AG09309 (cell line): ENCODE results near the gene RAPGEF4.

Experiments
- DNase-seq: peaks from one replicate; pipeline ENCODE4 v3.0.0-alpha.2; 2010; ENCODE audit warnings: low read depth
- H3K4me3 ChIP-seq: 2 replicates; pipeline ENCODE4 v1.5.1; 2011; ENCODE audit warnings: mild to moderate bottlenecking, low read depth, low read length, moderate library complexity; ENCODE audit not compliant: control insufficient read depth
- TF ChIP-seq, protein P1 (sequence below): IDR thresholded peaks from 2 replicates; pipeline ENCODE4 v1.5.1; 2011; ENCODE audit warnings: mild to moderate bottlenecking, low read depth, low read length, inconsistent platforms; ENCODE audit not compliant: insufficient read depth, control insufficient read depth; ENCODE audit errors: missing control alignments

Gene RAPGEF4

DNA sequence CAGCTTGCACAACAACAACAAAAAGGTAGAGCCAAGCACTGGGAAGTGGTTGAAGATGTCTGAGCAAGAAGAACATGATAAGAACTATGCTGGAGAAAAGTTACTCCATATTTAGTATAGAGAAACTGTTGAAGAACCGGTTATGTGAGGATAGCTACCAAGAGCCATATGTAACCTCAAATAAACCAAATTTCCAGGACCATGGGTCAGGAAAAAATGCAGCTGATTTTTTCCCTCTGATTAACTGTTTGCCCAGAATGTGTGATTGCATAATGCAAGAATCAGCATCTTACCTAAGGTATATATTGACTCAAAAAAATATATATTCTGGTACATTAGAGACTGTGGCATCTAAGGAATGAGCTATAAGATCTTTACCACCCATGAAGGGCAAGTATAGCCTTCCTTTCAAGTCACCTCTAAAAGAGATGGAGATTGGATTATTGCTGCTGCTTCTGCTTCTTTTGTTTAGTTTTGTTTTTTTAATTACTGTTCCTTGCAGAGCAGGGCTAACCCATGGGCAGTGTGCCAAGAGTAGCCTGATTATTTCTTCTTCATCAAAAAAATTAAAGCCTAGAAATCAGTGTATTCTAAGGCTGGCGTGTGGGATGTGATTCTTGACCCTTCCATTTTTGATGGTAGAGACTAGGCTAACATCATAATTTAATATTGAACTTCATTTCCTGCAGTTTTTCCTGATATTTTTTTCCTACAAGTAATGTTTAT, 263.1 kb downstream of the RAPGEF4 start:
- no peak for DNase-seq
- no peak overlapping the region for H3K4me3 ChIP-seq
- TF ChIP-seq, protein P1, sequence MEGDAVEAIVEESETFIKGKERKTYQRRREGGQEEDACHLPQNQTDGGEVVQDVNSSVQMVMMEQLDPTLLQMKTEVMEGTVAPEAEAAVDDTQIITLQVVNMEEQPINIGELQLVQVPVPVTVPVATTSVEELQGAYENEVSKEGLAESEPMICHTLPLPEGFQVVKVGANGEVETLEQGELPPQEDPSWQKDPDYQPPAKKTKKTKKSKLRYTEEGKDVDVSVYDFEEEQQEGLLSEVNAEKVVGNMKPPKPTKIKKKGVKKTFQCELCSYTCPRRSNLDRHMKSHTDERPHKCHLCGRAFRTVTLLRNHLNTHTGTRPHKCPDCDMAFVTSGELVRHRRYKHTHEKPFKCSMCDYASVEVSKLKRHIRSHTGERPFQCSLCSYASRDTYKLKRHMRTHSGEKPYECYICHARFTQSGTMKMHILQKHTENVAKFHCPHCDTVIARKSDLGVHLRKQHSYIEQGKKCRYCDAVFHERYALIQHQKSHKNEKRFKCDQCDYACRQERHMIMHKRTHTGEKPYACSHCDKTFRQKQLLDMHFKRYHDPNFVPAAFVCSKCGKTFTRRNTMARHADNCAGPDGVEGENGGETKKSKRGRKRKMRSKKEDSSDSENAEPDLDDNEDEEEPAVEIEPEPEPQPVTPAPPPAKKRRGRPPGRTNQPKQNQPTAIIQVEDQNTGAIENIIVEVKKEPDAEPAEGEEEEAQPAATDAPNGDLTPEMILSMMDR = no peak

DNA sequence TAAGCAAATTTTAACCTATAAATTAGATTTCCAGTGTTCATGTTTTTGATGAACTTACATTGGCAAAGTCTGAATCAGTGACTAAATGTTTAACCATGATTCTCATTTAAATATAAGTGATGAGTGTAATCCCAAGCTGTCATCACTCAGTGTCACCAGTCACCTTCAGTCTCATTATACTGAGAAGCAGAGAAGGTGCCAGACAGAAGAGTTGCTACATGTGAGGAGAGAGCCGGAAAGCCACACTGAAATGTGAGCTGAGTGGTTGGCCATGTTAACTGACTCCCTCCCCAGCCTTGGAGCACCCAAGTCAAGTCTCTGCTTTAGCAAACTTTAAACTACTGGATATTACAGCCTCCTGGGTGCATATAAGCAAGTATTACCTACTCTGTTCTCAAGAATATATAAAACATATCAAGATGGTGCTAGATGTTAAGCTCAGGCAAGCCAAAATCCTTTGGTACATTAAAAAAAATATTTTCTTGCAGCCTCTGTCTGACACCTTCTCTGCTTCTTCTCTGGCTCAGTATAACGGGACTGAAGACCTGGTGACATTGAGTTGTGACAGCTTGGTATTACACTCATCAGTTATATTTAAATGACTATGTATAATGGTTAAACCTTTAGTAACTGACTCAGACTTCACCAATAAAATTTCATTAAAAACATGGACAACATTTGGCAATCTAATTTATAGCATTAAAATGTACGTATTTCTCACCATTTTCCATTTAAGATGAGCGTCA, 264.2 kb downstream of the RAPGEF4 start:
- H3K4me3 ChIP-seq = no peak overlapping the region
- DNase-seq = no peak
- TF ChIP-seq, protein P1 = no peak

DNA sequence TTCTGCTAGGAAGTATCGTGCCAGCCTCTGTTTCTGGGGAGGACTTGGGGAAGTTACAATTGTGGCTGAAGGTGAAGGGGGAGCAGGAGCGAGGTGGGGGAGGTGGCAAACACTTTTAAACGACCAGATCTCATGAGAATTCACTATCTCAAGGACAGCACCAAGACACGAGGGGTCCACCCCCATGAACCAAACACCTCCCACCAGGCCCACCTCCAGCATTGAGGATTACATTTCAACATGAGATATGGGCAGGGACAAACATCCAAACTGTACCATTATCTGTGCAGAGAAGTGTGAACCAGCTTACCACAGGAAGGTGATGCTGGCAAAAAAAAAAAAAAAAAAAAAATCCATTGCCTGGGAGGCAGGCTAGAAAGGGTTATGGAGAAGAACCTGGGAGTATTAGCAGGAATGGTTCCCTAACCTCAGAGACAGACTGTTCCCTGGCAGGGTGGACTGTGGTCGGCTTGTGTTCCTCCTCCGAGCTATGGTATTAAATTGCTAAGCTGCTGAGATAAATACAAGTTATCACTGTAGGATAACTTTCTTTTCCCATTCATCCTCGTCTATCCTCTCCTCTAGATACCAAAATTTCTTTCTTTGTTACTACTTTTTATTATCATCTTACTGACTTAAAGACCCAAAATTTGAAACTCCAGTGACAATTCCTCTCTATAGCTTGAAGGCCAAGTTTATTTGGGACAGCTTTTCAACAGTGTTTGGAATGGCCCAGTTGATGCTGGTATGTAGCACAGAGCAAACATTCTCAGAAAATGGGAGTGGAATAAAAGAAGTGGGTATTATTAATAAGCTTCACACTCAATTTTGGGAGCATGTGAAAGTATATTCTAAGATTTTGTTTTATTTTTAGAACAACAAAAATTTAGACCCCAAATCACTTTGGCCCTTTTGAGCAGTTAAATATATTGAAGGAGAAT, 266.3 kb downstream of the RAPGEF4 start:
- H3K4me3 ChIP-seq = no peak overlapping the region
- TF ChIP-seq, protein P1 = no peak
- no peak for DNase-seq

DNA sequence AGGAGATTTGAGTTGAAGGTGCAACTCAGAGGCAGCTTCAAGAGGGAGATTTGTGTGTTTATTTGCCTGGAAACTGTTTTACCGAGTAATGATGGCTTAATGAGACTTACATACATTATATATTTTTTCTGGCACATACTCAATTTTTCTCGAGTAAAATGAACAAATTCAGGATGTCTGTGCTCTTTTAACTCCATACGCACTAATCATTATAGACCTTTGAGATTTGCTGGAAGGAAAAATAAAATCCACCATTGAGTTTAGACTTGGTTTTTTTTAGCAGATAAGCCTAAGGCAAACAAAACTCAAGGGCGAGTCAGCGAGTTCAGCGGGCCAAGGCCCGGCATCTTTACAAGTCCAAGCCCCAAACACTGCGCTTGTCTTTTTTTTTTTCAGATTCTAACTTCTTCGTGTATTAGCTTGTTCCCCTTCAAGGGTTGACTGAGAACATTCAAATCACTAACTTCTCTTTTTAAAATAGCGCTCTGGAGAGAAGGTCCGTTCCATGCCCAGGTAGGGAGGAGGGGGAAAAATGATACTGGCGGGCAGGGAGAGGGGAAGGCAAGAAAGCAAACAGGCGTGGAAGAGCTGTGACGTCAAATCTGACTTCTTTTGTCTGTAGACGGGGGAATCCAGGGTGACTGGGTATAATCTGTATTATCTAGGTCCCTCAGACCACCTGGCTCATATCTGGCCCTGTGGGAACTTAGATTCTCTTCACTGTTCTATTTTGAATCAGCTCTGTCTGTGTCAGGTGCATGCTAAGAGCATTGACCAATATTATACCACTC, 267.3 kb downstream of the RAPGEF4 start:
- DNase-seq = no peak
- no peak overlapping the region for H3K4me3 ChIP-seq
- TF ChIP-seq, protein P1 = no peak

DNA sequence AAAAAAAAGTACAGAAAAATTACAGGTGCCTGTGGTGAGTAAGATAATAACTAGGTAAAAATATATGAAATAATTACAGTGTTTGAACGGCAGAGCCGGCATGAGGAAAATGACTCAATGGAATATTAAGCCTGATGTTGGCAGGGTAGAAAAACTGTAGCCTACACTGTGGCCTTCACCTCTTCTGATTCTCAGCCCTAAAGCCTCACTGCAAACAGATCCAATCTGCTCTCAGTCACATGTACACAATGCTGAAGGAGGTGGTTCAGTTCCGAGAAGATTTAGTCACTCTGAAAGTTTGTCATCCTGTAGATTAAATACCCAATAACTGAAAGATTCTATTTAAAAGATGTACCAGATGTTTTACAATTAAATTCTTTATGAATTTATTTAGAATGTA, 273.1 kb downstream of the RAPGEF4 start:
- H3K4me3 ChIP-seq = no peak overlapping the region
- no peak for DNase-seq
- TF ChIP-seq, protein P1 = no peak
